ENCODE results near the gene TP53. TPM values are rescaled to one million over a fixed set of nuclear protein-coding genes. Genes with fewer than 3 reads are reported as not detected.
A peak's percentile ranks its signal among the peaks of the same experiment; 100 is the strongest.

Gene TP53
- total RNA-seq, 4 donors from 2014 or later, result 16.4 to 66.4 (median 35.6) TPM

DNA sequence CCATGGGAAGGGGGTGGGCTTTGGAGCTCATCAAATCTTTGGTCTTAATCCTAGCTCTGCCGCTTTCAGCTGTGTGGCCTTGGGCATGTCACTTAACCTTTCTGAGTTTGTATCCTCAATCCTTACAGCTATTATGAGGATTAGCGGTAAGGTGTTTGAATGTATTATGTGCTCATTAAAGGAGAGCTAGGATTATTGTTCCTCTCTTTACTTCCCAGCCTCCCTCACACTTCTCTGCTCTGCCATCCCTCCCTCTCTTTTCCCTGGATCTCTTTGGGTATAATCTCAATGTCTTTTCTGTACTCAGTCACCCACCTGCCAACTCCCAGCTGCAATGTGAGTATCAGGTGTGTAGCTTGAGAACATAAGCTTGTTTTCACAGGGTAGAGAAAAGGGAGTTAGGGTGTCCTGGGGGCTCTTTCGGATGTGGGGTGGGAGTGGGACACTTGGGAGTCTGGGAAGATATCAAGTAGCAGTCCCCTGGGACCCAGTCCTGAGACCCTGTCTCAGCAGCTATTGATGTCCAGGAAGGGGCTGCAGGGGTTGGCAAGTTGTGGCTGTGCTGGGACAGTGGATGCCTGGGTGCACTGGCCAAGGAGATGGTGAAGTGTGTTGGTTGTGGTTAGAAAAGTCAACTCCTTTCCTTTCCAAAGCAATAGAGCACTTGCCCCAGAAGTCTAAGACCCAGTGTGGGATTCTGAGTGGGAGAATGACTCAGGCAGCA lies 19.5 kb upstream of the TP53 start:
- WGBS, 2 donors, result 94% methylated on average over 3 of the region's 3 CpGs
- peaks cover 8% of the 10 kb centered on the region for H3K27me3 ChIP-seq
- TF ChIP-seq POLR2A (IDR thresholded peaks at IDR 0.05) (no peak), CTCF (IDR thresholded peaks at IDR 0.05) (no peak)

GRCh38 chr17:7705269-7706255 lies 18.3 kb upstream of the TP53 start:
- Histone ChIP-seq H3K36me3 (peaks cover 0 to 4% of the 10 kb centered on the region in 2 donors), H3K9me3 (no peaks in the 10 kb centered on the region), H3K4me3 (replicated peaks in 1 of 3) (peak overlapping the region in 1 of 3 donors; percentile 23), H3K27me3 (peaks cover 8% of the 10 kb centered on the region), H3K27ac (no peak overlapping the region), H3K4me1 (peaks cover 9 to 12% of the 10 kb centered on the region in 2 donors)
- TF ChIP-seq CTCF (IDR thresholded peaks at IDR 0.05) (no peak), POLR2A (IDR thresholded peaks at IDR 0.05) (no peak)
- DNase-seq, result no peak
- 9 to 12% methylated on average over 20 to 22 of the region's 50 CpGs for WGBS, 2 donors
- intact Hi-C loops (cut with DNase I), result no loop called here

More for the DNA sequence above, 19.5 kb upstream of the TP53 start:
- peaks cover 9 to 12% of the 10 kb centered on the region in 2 donors for H3K4me1 ChIP-seq
- no peaks in the 10 kb centered on the region for H3K36me3 ChIP-seq
- H3K9me3 ChIP-seq, result no peaks in the 10 kb centered on the region
- no peak overlapping the region for H3K4me3 ChIP-seq (replicated peaks in 1 of 3)
- no peak for DNase-seq
- intact Hi-C loops (cut with DNase I), result no loop called here
- H3K27ac ChIP-seq, result no peak overlapping the region

DNA sequence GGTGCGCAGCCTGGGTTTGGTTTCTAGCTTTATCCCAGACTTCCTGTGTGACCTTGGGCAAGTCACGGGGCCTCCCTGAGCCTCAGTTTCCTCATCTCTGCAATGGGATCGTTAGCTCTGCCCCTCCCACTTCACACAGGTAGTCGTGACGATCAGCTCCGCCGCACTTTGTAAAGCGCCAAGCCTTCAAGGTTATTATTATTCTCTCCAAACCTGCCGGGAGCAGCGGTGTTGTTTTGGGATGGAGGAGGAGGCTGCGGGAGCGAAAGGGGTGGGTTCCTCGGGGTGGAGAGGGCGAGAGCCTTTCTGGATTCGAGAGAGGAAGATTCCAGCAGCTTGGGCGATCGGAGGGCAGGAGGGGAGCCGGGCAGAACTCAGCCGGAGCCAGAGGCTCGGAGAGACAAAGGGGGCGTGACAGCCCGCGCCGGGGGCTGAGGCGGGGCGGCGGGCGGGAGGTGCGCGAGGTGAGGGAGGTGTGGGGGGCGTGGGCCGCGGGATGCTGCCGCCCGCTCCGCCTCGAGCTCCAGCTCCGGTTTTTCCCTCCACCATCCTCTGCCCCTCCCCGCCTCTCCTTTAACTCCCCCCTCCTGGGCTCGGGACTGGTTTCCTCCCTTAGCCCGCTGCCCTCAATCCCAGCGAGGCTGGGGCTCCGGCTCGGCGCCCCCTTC lies 17.4 kb upstream of the TP53 start, which contains the start of gene EFNB3:
Gene EFNB3, plus strand, starts transcription at position 602 of the 668 bp plus-strand sequence. CDS start 397 bp downstream, outside the sequence.
- H3K36me3 ChIP-seq, result peaks cover 0 to 4% of the 10 kb centered on the region in 2 donors
- peaks cover 8% of the 10 kb centered on the region for H3K27me3 ChIP-seq
- H3K4me1 ChIP-seq, result peaks cover 9 to 12% of the 10 kb centered on the region in 2 donors
- H3K27ac ChIP-seq, result no peak within 1 kb of the TSS
- no peak for TF ChIP-seq POLR2A (IDR thresholded peaks at IDR 0.05)
- TF ChIP-seq CTCF (IDR thresholded peaks at IDR 0.05), result no peak
- DNase-seq, result peak in 1 of 2 donors; percentile 24
- WGBS, 2 donors, result 4% methylated on average over 22 to 35 of the region's 45 CpGs
- H3K9me3 ChIP-seq, result no peaks in the 10 kb centered on the region
- intact Hi-C loops (cut with DNase I), result no loop called here
- peak within 1 kb of the TSS in 1 of 3 donors; percentile 23 for H3K4me3 ChIP-seq (replicated peaks in 1 of 3)

- Histone ChIP-seq H3K9me3 (no peaks in the 10 kb centered on the region), H3K4me1 (peaks cover 9 to 12% of the 10 kb centered on the region in 2 donors), H3K27me3 (peaks cover 8% of the 10 kb centered on the region), H3K4me3 (replicated peaks in 1 of 3) (no peak overlapping the region), H3K27ac (no peak overlapping the region), H3K36me3 (peaks cover 0 to 4% of the 10 kb centered on the region in 2 donors)
- intact Hi-C loops (cut with DNase I), result no loop called here
- DNase-seq, result peak; percentile 17 to 42
- TF ChIP-seq POLR2A (IDR thresholded peaks at IDR 0.05), result no peak
- no peak for TF ChIP-seq CTCF (IDR thresholded peaks at IDR 0.05)
- WGBS, 2 donors, result 32 to 33% methylated on average over 22 to 23 of the region's 24 CpGs
Observed at GRCh38 chr17:7703584-7704479, 16.5 kb upstream of the TP53 start.

Measured in thyroid gland (tissue), 4 donors.